GM19025 (cell line): ENCODE measurements around the gene KLHL34.

Experiments used
- ATAC-seq: cut with Tn5 transposase; IDR thresholded peaks from one replicate; pipeline ENCODE4 v1.9.1; 2021; ENCODE audit warnings: mild to moderate bottlenecking, low read depth, moderate library complexity; ENCODE audit not compliant: unreplicated experiment

Gene KLHL34, protein sequence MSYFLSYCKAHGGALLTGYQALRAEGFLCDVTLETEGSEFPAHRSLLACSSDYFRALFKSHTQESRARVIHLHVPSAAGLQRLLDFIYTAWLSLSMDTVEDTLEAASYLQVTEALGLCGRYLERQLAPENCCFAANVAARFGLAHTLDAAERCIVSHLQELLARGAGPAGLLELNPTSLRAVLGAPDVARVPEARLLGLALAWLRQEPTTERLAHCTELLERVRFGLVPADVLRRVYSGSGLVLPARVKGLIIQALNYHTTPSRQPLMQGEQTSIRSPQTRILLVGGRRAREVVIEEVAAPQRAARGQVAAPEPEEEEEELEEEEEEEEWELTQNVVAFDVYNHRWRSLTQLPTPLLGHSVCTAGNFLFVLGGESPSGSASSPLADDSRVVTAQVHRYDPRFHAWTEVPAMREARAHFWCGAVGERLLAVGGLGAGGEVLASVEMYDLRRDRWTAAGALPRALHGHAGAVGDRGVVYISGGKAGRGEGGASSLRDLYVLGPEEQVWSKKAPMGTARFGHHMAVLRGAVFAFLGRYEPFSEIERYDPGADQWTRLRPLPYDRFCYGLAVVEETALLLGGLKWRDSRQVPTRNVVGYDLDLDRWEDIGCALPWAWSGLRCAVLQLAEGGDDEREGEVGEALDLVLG

DNA sequence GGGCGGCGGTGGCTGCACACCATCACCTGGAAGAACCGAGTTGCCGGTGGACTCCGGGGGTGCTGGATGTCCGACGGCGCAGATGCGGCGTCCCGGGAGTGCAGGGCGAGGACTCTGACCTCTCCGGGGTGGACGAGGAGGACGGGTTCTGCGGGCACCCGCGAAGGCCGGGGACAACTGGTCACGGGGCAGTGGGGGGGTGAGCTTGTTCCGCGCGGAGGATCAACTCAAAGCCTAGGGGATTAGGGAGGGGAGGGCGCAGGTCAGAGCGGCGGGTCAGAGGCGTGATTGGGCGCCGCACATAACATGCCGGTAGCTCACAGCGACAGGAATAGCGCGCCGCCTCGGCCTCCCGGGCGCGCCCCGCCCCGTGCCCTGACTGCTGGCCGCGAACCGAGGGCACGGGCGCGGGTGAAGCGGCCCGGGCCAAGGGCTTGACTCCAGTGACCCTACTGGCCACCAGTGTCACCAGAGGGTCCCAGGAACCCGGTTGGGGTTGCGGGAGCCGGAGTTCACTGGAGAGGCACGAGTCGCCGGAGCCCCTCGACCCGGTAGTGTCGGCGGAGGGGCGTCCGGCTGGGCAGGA is at the start of gene KLHL34:
Gene KLHL34 (minus strand): TSS at position 179 of the 586 bp plus-strand sequence. CDS start 542 bp downstream, outside the sequence.
- ATAC-seq = no peak

DNA sequence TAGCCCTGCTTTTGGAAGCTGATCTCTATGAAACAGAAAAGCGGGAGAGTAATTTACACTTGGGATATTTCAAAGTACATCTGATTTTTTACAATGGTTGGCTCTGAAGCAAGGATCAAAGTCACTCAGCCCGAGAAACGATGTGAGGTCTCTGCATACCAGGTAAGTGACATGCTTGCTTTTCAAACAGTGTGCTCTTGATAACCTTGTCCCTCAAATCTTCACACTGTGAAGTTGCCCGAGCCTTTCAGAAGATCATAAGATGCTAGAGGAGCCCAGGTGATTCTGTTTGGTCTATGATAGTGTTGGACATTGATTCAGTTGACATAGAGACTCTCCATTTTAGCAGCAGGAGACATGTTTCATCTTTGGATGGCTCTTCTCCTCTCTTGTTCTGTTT is 47.1 kb upstream of the KLHL34 start:
- no peak for ATAC-seq

DNA sequence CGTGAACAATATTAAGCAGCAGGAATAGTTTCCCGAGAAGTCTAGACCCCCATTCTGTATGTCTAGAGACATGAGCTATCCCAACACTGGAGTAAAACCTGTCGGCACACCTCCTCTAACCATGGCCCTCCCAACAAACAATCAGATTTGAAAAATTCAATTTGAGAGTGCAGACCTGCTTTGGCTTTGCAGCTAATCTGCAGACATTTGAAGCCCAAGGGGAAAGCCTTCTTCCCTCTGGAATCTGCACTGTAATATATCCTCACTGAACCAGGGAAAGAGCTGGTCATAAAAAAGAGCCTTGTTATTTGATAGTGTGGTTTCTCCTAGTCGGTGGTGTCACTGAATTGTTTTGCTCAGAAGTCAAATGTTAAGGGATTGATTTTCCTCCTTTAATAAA is 44.6 kb upstream of the KLHL34 start:
- ATAC-seq = no peak

DNA sequence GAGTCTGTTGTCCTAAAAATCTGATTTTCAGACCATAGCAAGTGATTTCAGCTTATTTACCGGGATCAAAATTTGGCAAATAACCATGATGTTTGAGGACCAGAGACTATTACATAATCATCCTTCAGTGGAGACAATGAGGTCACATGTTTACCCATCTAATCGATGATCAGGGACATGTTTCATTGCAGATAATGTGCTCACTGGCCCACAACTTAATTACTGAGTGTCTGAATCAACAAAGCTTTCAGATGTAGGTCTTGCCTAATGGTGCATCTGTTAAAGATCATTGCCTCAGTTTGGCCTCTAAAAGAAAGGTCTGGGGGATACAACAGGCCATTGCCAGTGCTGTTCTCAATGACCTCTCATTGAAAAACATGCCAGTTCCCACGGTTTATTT is 42.8 kb upstream of the KLHL34 start:
- ATAC-seq = no peak

DNA sequence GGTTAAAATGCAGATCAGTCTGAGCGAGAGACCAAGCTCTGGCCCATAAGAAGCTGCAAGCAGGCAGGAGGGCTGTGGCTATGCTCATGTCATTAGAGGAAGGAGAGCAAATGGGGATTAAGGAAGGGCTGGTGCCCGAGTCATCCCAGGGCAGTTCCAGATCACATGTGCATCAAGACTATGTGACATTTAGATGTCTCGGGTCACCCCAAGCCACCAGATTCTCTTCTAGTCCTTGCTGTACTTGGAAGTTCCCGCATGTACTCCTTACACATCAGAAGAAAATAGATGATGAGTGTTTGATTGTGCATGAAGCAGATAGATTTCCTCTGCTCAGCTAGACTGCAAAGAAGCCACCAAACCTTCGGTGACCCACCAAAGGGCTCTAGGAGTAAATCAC is 42.1 kb upstream of the KLHL34 start:
- ATAC-seq = no peak

DNA sequence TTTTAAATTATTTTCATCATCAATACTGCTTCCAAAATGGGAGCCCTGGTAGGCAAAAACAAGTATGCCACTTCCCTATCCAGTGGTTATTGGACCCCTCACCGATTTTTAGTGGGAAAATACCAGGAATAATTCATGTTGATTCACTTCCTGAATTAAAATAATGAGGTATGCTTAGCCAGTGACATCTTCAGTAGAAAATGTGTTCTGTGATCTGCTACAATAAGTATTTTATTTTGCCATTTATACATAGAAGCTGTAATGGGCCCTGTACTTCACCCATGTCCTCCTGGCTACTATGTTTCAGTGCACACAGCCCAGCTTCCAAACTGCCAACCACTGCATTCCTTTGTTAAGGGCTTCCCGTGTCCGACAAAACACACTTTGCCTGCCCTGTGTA is 41.0 kb upstream of the KLHL34 start:
- ATAC-seq = no peak

DNA sequence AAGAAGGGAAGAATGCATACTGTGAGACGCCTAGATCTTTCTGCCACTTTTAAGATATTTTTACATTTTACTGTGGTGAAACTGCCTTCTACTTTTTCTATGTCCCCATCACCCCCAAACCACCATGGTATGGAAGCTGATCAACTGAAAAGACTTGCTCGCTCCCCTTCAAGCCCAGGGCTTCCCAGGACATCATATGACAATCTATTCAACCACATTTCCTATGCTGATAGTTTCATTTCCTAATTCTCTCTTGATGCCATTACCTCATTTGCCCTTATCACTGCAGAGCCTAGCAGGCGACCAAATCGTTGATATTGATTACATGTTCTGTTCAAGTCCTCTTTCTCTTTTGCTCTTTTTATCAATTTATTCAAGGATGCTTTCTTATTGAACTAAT is 40.1 kb upstream of the KLHL34 start:
- no peak for ATAC-seq

DNA sequence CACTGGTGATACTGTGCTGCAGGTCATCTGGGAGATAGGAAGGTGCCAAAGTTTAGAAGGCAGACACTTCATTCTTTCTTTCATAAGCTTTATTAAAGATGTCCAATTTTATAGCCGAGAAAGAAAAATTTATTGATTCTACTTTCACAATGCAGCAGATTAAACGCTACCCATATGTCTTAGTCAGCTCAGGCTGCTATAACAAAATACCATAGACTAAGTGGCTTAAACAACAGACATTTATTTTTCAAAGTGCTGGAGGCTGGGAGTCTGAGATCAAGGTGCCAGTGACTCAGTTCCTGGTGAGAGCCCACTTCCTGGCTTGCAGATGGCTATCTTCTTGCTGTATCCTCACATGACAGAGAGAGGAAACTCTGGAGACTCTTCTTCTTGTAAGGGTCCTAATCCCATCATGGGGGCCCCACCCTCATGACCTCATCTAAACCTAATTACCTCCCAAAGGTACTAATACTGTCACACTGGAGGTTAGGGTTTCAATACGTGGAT is 33.4 kb upstream of the KLHL34 start:
- ATAC-seq = no peak

DNA sequence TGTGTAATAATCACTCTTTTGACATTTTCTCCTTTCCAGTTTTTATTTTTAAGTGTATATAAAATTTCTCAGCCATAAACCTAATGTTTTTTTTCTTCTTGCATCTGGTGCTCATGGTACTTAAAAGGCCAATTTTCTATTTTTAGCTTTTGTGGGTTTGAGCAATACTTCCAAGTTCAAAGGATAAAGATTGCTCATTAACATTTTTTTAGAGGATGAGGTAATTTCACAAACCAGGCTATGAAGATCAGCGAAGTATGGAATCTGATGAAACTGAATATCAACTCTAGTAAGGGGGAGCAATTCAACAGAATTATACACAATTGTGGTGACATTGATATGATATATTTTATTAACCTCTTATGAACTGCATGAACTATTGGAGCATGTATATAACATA is 25.8 kb upstream of the KLHL34 start:
- no peak for ATAC-seq

DNA sequence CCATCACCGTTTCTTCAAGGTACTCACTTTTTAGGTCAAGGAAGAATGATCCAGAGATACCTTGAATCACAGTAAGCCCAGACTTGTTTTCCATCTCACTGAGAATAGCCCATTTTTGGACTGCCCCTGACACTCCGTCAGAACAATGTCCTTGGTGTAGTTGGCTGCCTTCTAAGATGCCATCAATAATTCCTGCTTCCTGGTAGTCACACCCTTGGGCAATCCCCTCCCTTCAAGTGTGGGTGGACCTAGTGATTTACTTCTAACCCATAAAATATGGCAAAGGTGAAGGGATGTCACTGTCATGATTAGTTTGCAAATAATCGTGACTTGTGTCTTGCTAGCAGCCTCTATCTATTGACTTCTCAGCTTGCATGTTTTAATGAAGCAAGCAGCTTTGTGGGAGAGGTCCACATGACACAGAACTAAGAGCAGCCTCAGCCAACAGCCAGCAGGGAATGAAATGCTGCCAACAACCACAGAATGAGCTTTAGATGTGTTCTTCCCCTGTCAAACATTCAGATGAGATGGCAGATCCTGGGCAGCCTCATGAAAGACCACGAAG is 20.0 kb upstream of the KLHL34 start:
- ATAC-seq = no peak

DNA sequence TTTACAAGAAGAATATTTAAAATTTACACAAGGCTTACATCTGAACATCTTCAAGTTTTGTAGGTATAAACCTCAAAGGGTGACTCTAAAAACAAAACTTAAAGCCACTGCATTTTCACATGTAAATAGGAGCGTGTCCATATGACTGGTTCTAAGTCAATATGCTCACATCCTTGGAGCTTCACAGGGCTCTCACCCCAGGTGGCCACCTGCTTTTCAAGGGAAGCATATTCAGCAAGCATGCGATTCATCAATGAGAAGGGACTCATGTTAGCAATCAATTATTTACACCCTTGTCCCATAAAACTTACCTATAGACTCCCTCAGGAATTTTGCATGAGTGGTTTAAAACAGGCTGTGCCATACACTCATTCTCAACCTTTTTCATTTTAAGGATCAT is 17.8 kb upstream of the KLHL34 start:
- ATAC-seq = no peak

DNA sequence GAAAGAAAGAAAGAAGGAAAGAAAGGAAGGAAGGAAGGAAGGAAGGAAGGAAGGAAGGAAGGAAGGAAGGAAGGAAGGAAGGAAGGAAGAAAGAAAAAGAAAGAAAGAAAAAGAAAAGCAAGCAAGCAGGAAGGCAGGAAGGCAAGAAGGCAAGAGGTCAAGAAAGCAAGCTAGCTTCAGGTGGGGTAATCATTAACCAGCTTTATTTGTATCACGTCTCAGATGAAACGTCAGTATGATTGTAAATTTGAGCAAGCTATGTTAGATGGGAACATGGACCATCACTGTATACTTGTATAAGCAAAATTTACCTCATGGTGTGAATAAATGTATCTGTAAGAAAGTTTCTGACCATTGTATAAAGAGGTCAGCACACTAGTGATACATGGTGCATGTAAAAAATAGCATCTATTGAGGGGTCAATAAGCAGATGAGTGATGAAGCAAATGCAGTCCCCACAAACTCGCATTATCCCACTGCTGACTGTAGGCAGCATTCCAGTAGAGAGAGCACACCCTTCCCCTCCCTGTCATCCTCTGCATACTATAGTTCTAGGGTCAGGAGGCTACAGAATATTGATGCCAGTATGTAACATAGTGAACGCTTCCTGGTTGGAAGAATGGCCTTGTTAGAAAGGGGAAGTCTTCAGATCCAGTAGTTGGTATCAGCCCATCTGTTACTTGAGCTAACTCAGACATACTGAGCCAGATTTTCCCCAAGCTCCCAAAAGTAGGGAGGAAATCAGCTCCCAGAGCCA is 16.5 kb upstream of the KLHL34 start:
- ATAC-seq = no peak

DNA sequence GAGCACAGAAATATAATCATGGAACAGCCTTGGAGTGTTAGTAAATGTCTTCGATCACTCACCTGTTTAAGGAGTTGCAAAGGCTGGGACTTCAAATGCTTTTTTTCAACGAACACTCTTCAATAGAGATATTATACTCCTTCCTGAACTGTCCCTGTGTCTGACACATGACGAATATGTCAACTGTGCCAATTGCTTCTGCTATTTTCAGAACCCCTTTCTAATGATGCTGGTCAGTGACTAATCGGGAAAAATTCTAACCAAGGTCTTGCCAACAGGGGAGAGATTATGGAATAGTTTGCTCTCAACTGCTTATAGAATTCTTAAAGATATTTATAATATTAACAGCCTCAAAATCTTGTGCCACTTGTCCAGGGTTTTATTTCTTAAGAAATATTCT is 8.5 kb upstream of the KLHL34 start:
- no peak for ATAC-seq

DNA sequence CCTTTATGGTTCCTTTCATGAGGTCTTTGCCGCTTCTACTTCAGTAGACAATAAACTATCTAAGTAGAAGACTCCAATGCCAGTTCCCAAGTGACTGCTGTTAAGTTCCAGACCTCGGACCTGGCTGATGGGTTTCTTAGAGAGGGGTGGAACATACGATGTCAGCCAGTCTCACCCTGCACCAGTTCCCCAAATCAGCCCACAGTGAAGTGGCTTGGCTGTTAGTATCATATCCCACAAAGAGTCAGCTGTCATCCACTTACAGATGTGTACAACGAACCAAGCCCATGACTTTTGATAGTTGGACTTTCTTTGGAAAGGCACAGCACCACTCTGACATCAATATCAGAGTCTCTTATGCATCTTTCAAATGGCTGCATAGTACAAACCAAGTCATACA is 8.1 kb upstream of the KLHL34 start:
- no peak for ATAC-seq

DNA sequence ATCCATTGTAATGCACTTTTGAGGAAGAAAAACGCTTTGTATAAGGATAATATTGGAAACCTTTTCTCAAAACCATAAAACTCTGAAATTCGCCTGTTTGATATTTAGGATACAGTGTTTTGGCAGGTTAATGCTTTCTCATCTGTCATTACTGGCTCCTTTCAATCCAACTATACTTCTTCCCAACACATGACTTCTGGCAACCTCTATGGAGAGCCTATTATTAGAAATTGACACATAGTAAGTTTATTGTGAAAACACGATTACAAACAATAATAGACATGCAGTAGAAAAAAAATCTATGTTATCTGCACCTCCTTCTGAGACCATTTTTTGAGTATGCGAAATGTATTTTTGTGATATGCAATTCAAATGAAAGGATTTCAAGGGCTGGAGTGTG is 4.6 kb upstream of the KLHL34 start:
- no peak for ATAC-seq

DNA sequence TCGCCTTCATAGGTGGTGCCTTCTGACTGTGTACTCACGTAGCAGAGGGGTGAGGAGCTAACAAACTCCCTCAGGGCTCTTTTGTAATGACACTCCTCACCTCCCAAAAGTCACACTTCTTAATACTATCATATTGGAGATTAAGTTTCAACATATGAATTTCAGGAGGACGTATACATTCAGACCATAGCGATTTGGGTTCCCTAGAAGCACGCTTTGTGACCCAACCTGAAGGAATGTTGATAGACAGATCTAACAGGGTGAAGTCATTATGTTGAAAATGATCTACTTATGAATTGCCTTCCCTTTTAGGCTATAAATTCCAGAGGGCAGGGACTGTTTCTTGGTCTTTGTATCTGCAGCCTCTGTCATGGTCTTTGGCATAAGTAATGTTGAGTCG is 3.2 kb upstream of the KLHL34 start:
- ATAC-seq = no peak

DNA sequence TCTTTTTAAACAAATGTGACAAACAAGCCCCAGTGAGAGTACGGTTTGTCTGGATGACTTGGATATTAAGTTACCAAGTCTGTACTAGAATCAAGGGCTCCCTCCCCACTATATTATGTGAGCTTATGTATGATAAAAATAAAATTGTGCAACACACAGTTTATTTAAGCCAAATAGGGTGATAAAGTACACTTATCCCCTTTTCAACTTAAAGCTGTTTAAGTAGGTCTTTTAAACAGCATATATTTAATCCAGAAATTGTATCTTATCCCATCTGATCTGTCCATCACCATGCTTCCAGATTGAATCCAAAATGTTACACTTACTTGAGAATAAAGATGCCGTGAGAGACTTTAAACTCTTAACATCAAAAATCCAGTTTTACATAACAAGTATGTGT is 2.0 kb upstream of the KLHL34 start:
- ATAC-seq = no peak

DNA sequence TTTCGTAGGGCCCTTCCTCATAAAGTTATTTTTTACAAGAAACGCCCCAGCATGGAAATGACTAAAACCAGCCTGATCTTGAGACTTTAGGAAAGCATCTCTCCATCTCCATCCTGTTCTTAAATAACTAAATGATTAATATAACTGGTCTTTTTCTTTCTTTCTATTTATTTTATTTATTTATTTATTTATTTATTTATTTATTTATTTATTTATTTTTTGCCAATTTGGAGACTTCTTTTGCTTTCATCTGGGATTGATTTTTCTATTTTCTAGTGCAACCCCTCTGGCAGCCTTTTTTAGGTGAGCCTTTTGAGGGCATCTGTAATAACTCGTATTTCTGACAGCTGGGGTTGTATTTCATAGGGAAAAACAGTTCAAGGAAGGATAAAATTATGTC is 1.2 kb upstream of the KLHL34 start:
- ATAC-seq = no peak

DNA sequence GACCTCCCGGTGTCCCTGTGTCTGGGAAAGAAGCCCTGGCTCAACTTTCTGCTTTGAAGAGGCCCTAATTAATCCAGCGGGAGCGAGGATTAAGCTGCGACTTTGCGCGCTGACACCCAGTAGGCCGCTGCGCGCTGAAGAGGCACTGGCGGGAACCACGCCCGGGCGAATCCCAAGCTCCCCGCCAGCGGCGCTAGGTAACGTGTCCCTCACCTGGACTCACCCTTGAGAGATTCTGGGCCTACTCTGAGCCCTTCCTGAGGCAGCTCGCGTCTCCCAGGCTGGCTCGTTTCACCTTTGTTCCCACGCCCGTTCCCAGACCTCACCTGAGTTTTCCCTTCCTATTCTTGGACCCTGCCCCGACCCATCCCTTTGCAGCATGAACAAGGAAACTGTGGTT is 616 bp upstream of the KLHL34 start:
- no peak for ATAC-seq

DNA sequence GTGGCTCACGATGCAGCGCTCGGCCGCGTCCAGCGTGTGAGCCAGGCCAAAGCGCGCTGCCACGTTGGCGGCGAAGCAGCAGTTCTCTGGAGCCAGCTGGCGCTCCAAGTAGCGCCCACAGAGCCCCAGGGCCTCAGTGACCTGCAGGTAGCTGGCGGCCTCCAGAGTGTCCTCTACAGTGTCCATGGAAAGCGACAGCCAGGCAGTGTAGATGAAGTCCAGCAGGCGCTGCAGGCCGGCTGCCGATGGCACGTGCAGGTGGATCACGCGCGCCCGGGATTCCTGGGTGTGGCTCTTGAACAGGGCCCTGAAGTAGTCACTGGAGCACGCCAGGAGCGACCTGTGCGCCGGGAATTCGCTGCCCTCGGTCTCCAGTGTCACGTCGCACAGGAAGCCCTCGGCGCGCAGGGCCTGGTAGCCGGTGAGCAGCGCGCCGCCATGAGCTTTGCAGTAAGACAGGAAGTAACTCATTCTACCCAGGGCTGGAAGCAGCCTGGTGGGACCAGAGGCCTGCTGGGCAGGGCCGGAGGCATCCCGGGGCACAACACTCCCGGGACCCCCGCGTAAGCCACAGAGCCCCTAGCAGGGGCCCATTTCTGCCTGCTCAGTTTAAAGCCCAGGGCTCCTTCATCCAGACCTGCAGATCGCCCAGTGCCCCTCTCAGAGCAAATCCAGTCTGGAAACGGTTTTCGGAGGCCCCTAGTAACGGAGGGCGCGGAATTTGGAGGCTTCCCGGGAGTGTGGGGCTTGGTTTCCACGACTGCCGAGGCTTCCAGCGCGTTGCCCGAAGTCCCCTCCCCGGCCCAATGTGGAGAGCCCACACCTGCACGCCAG is 595 bp downstream of the KLHL34 start:
- no peak for ATAC-seq
